H1 (cell line): ENCODE results near the gene SLC25A11. TPM values are rescaled to one million over a fixed set of nuclear protein-coding genes. Genes with fewer than 3 reads are reported as not detected.

ENCODE experiments used
- CTCF ChIA-PET: fragments of 300-600 bp; sonication (Branson Sonifier 250); formaldehyde crosslinking; loops from one replicate; lab custom pipeline; 2021; ENCODE audit not compliant: partially characterized antibody; lab: Charles Lee
- POLR2A ChIA-PET: fragments of 300-600 bp; sonication (Branson Sonifier 250); formaldehyde crosslinking; loops from one replicate; lab custom pipeline; 2021; ENCODE audit warnings: inconsistent platforms; ENCODE audit not compliant: partially characterized antibody; lab: Charles Lee
- DNase-seq, 2 experiments: peaks; one replicate each; pipeline versions ENCODE4 v3.0.0 to v3.0.0-alpha.2; 2010 to 2022; ENCODE audit warnings: low spot score in 2 of 2, low read depth in 1 of 2, mixed read lengths in 1 of 2
- FAIRE-seq: peaks from 2 replicates; lab custom pipeline; 2011; peaks lifted over from hg19 to GRCh38; lab: Jason Lieb, UNC
- H2AFZ ChIP-seq: 2 replicates; pipeline ENCODE4 v1.8.1; 2012; ENCODE audit warnings: low read length, inconsistent platforms
- H2AK5ac ChIP-seq: 2 replicates; pipeline ENCODE4 v1.6.1; 2013; ENCODE audit warnings: low read depth, low read length
- H2BK120ac ChIP-seq: replicated peaks from 2 replicates; pipeline ENCODE3; 2013; ENCODE audit warnings: low read depth, low read length, inconsistent platforms
- H2BK12ac ChIP-seq: 2 replicates; pipeline ENCODE4 v1.6.1; 2013; ENCODE audit warnings: low read depth, low read length
- H2BK15ac ChIP-seq: 2 replicates; pipeline ENCODE4 v1.6.1; 2013; ENCODE audit warnings: low read length
- H2BK20ac ChIP-seq: 2 replicates; pipeline ENCODE4 v1.6.1; 2013; ENCODE audit warnings: low read length
- H2BK5ac ChIP-seq: 2 replicates; pipeline ENCODE4 v1.6.1; 2013; ENCODE audit warnings: low read depth, low read length
- H3K14ac ChIP-seq: 2 replicates; pipeline ENCODE4 v1.6.1; 2013; ENCODE audit warnings: inconsistent platforms; ENCODE audit not compliant: insufficient read length
- H3K18ac ChIP-seq: 2 replicates; pipeline ENCODE4 v1.6.1; 2013; ENCODE audit warnings: low read length; ENCODE audit errors: extremely low read depth
- H3K23ac ChIP-seq: 2 replicates; pipeline ENCODE4 v1.6.1; 2013; ENCODE audit warnings: inconsistent platforms; ENCODE audit not compliant: insufficient read length
- H3K23me2 ChIP-seq: 2 replicates; pipeline ENCODE4 v1.6.1; 2013; ENCODE audit warnings: low read depth, low read length
- H3K27ac ChIP-seq: 2 replicates; pipeline ENCODE4 v1.6.1; 2011; ENCODE audit warnings: low read depth, low read length, inconsistent platforms
- H3K27me3 ChIP-seq, 4 experiments: replicated peaks in 1 of 4; 1 replicate in 1 of 4; 2 replicates in 3 of 4; pipeline versions ENCODE4 v1.6.1 to v1.8.1; 2011 to 2013; ENCODE audit warnings: low read length in 3 of 4, mild to moderate bottlenecking in 3 of 4, inconsistent platforms in 2 of 4, mixed read lengths in 2 of 4, moderate library complexity in 1 of 4; ENCODE audit not compliant: control insufficient read depth in 3 of 4, insufficient read depth in 3 of 4; ENCODE audit errors: extremely low read depth in 1 of 4
- H3K36me3 ChIP-seq, 4 experiments: 2 replicates each; pipeline versions ENCODE4 v1.6.1 to v1.8.1; 2011 to 2013; ENCODE audit warnings: mild to moderate bottlenecking in 4 of 4, low read length in 3 of 4, moderate library complexity in 2 of 4, control low read depth in 1 of 4, inconsistent platforms in 1 of 4; ENCODE audit not compliant: insufficient read depth in 4 of 4, control insufficient read depth in 2 of 4
- H3K4ac ChIP-seq: replicated peaks from 2 replicates; pipeline ENCODE3; 2013; ENCODE audit warnings: low read length, low read depth, mixed read lengths, inconsistent platforms; ENCODE audit not compliant: insufficient read length
- H3K4me1 ChIP-seq, 4 experiments: replicated peaks in 1 of 4; 1 replicate in 1 of 4; 2 replicates in 3 of 4; pipeline versions ENCODE4 v1.6.1 to v1.8.1; 2011 to 2013; ENCODE audit warnings: low read length in 3 of 4, inconsistent platforms in 2 of 4, mixed read lengths in 1 of 4; ENCODE audit not compliant: insufficient read depth in 4 of 4, control insufficient read depth in 3 of 4
- H3K4me2 ChIP-seq, 2 experiments: 2 replicates each; pipeline versions ENCODE4 v1.6.1 to v1.8.1; 2011 to 2013; ENCODE audit warnings: low read depth in 2 of 2, low read length in 2 of 2, control low read depth in 1 of 2, inconsistent platforms in 1 of 2, mild to moderate bottlenecking in 1 of 2; ENCODE audit not compliant: insufficient read depth in 1 of 2
- H3K4me3 ChIP-seq, 4 experiments: fragments of 200-600, 300-600 bp in 1 of 4; sonication (generic), shearing (Covaris generic), sonication (Bioruptor Twin) in 1 of 4; 2 replicates each; pipeline versions ENCODE4 v1.5.1 to v1.8.1; 2011 to 2016; ENCODE audit warnings: low read length in 4 of 4, low read depth in 3 of 4, control low read depth in 2 of 4, inconsistent platforms in 2 of 4, mild to moderate bottlenecking in 2 of 4, mixed read lengths in 1 of 4, moderate library complexity in 1 of 4; ENCODE audit not compliant: insufficient read depth in 2 of 4; ENCODE audit errors: extremely low read depth in 1 of 4
- H3K56ac ChIP-seq: replicated peaks from 2 replicates; pipeline ENCODE3; 2013; ENCODE audit warnings: low read depth, mild to moderate bottlenecking, mixed read lengths, low read length, inconsistent platforms; ENCODE audit not compliant: insufficient read length
- H3K79me1 ChIP-seq: 2 replicates; pipeline ENCODE4 v1.6.1; 2013; ENCODE audit warnings: low read depth, low read length, control low read depth
- H3K79me2 ChIP-seq, 2 experiments: 2 replicates each; pipeline versions ENCODE4 v1.6.1 to v1.8.1; 2012 to 2013; ENCODE audit warnings: low read length in 2 of 2, mild to moderate bottlenecking in 2 of 2, inconsistent platforms in 1 of 2; ENCODE audit not compliant: insufficient read depth in 2 of 2, control insufficient read depth in 1 of 2
- H3K9ac ChIP-seq, 4 experiments: replicated peaks in 1 of 4; 1 replicate in 1 of 4; 2 replicates in 3 of 4; pipeline versions ENCODE4 v1.6.1 to v1.8.1; 2011 to 2013; ENCODE audit warnings: low read depth in 3 of 4, low read length in 3 of 4, control low read depth in 2 of 4, mild to moderate bottlenecking in 2 of 4, moderate library complexity in 2 of 4, inconsistent platforms in 1 of 4; ENCODE audit errors: extremely low read depth in 1 of 4
- H3K9me3 ChIP-seq, 2 experiments: 2 replicates each; pipeline versions ENCODE4 v1.6.1 to v1.8.1; 2012 to 2013; ENCODE audit warnings: mild to moderate bottlenecking in 2 of 2, moderate library complexity in 2 of 2, control low read depth in 1 of 2, inconsistent platforms in 1 of 2, low read depth in 1 of 2, low read length in 1 of 2, mixed read lengths in 1 of 2; ENCODE audit not compliant: insufficient read depth in 2 of 2
- H4K20me1 ChIP-seq, 2 experiments: replicated peaks in 1 of 2; 2 replicates each; pipeline versions ENCODE3 to v1.8.1; 2011 to 2013; ENCODE audit warnings: inconsistent platforms in 2 of 2, low read length in 2 of 2, mild to moderate bottlenecking in 1 of 2; ENCODE audit not compliant: insufficient read depth in 2 of 2, control insufficient read depth in 1 of 2
- H4K5ac ChIP-seq: 2 replicates; pipeline ENCODE4 v1.6.1; 2013; ENCODE audit warnings: low read length, low read depth, mixed read lengths, inconsistent platforms; ENCODE audit not compliant: insufficient read length
- H4K8ac ChIP-seq: 2 replicates; pipeline ENCODE4 v1.8.0; 2013; ENCODE audit warnings: mild to moderate bottlenecking, moderate library complexity, low read length, inconsistent platforms; ENCODE audit not compliant: insufficient read depth; ENCODE audit errors: extremely low read depth
- H4K91ac ChIP-seq: replicated peaks from 2 replicates; pipeline ENCODE3; 2013; ENCODE audit warnings: low read length, mixed read lengths, inconsistent platforms; ENCODE audit not compliant: insufficient read length
- BACH1 ChIP-seq: IDR thresholded peaks from 2 replicates; pipeline ENCODE4 v1.6.1; 2012; ENCODE audit warnings: low read length, improper control_type of control experiment
- KDM4A ChIP-seq: IDR thresholded peaks from one replicate; pipeline ENCODE4 v1.7.1; 2012; ENCODE audit warnings: low read depth, mild to moderate bottlenecking, moderate library complexity, low read length, inconsistent platforms; ENCODE audit not compliant: severe bottlenecking
- POU5F1 ChIP-seq: IDR thresholded peaks from 2 replicates; pipeline ENCODE4 v1.6.1; 2011; ENCODE audit warnings: low read depth, mild to moderate bottlenecking, low read length, moderate library complexity
- SP1 ChIP-seq: IDR thresholded peaks from 2 replicates; pipeline ENCODE4 v1.6.1; 2011; ENCODE audit warnings: low read depth, low read length
- SP2 ChIP-seq: IDR thresholded peaks from 2 replicates; pipeline ENCODE4 v1.6.1; 2012; ENCODE audit warnings: mild to moderate bottlenecking, low read length, inconsistent platforms
- TCF12 ChIP-seq: IDR thresholded peaks from 2 replicates; pipeline ENCODE4 v1.6.1; 2011; ENCODE audit warnings: low read depth, mild to moderate bottlenecking, low read length
- WGBS, 2 experiments: shearing (Covaris generic) in 1 of 2; methylation state at CpG; one replicate each; pipeline versions ENCODE4 v1.1.6 to v1.1.7; 2013 to 2015; ENCODE audit warnings: low lambda C conversion rate in 2 of 2, mixed read lengths in 2 of 2, inconsistent platforms in 1 of 2, low coverage in 1 of 2, missing lambda C conversion rate in 1 of 2; ENCODE audit not compliant: insufficient replicate concordance in 2 of 2, insufficient coverage in 1 of 2, insufficient read length in 1 of 2; ENCODE audit errors: extremely low coverage in 1 of 2, missing lambda C conversion rate in 1 of 2; 5-methylcytosine and 5-hydroxymethylcytosine counted together
- polyA plus RNA-seq, 7 experiments: library from polyadenylated mRNA; depleted of rRNA in 3 of 7; stranded (reverse) in 5 of 7; unstranded in 2 of 7; fragments of >200 nt in 5 of 7; fragments of 200-250 nt in 2 of 7; gene quantifications; 1 replicate in 5 of 7; 2 replicates in 1 of 7; 4 replicates in 1 of 7; pipeline versions ENCODE4 v1.2.1 to v1.2.3, GENCODE V29; 2011 to 2013; ENCODE audit warnings: missing spikeins in 2 of 7, mixed read lengths in 2 of 7
- total RNA-seq: library from RNA; stranded (reverse); fragmentation: NEBNext Ultra II Directional; extraction: Animal tissue kit (Norgen Biotek cat#: 25700); gene quantifications from 2 replicates; pipeline ENCODE4 v1.2.1, GENCODE V29; 2021

Gene SLC25A11
- total and polyA plus RNA-seq, 2 of the 8 experiments (the other 6 are each of a cell fraction or from before 2014, with no cell fraction given) = 55.9 to 97.0 TPM

GRCh38 chr17:4893721-4894560 is 45.9 kb downstream of the SLC25A11 start:
- no peak overlapping the region for H2BK20ac ChIP-seq
- H3K27me3 ChIP-seq = no peaks in the 10 kb centered on the region
- no peak overlapping the region for H2AK5ac ChIP-seq
- no peak overlapping the region for H4K91ac ChIP-seq
- no peak overlapping the region for H3K14ac ChIP-seq
- no peaks in the 10 kb centered on the region for H3K9me3 ChIP-seq
- no peak overlapping the region for H4K8ac ChIP-seq
- no peak overlapping the region for H2AFZ ChIP-seq
- no peak overlapping the region for H3K4ac ChIP-seq
- no peak overlapping the region for H3K23ac ChIP-seq
- no peak overlapping the region for H2BK120ac ChIP-seq
- H3K4me2 ChIP-seq = no peak overlapping the region
- DNase-seq (no peak), FAIRE-seq (no peak)
- H3K4me1 ChIP-seq = no peaks in the 10 kb centered on the region; a peak in 1 of 7 replicates
- POLR2A ChIA-PET = no interaction called here
- H3K23me2 ChIP-seq = no peaks in the 10 kb centered on the region
- H3K79me1 ChIP-seq = no peaks in the 10 kb centered on the region; the same call in 1 of the 2 replicates
- CTCF ChIA-PET = interaction anchor here (0.6 to 3.2 kb wide), 11 partner anchors 9 to 161 kb away, joined by 3 to 17 read pairs (median 3); partner anchors contain the start of gene CHRNE
- peaks cover 0 to 10% of the 10 kb centered on the region in 2 experiments for H4K20me1 ChIP-seq
- no peak overlapping the region for H4K5ac ChIP-seq
- H3K79me2 ChIP-seq = no peaks in the 10 kb centered on the region
- no peak overlapping the region for H3K18ac ChIP-seq
- TF ChIP-seq KDM4A (no peak), TCF12 (no peak), BACH1 (no peak), SP1 (no peak), SP2 (no peak), POU5F1 (no peak)
- no peak overlapping the region for H2BK5ac ChIP-seq
- H2BK12ac ChIP-seq = no peak overlapping the region
- H2BK15ac ChIP-seq = no peak overlapping the region
- H3K56ac ChIP-seq = no peak overlapping the region
- H3K9ac ChIP-seq = no peak overlapping the region
- no peak overlapping the region for H3K4me3 ChIP-seq
- H3K36me3 ChIP-seq = peaks cover 11 to 38% (median 34%) of the 10 kb centered on the region in 4 experiments
- H3K27ac ChIP-seq = no peak overlapping the region
- WGBS, 2 experiments = 95% methylated on average over 31 of the region's 31 CpGs; no CpG with 5 or more reads in 1 of the 2 experiments
